Neural progenitor cell (in vitro differentiated cells): ENCODE data around the gene ZBTB3.

ENCODE experiments used
- EZH2 ChIP-seq: fragments of 200-600 bp; sonication (generic); IDR thresholded peaks from 2 replicates; pipeline ENCODE4 v1.6.1; 2017; ENCODE audit warnings: antibody characterized with exemption, mild to moderate bottlenecking, moderate library complexity
- EZH2phosphoT487 ChIP-seq: fragments of 200-600 bp; sonication (generic); IDR thresholded peaks from 2 replicates; pipeline ENCODE4 v1.6.1; 2017; ENCODE audit warnings: antibody characterized with exemption
- TF ChIP-seq, protein P1 (sequence below): fragments of 200-600 bp; sonication (generic); IDR thresholded peaks from 2 replicates; pipeline ENCODE4 v1.5.1; 2017; ENCODE audit warnings: antibody characterized with exemption, mild to moderate bottlenecking

DNA sequence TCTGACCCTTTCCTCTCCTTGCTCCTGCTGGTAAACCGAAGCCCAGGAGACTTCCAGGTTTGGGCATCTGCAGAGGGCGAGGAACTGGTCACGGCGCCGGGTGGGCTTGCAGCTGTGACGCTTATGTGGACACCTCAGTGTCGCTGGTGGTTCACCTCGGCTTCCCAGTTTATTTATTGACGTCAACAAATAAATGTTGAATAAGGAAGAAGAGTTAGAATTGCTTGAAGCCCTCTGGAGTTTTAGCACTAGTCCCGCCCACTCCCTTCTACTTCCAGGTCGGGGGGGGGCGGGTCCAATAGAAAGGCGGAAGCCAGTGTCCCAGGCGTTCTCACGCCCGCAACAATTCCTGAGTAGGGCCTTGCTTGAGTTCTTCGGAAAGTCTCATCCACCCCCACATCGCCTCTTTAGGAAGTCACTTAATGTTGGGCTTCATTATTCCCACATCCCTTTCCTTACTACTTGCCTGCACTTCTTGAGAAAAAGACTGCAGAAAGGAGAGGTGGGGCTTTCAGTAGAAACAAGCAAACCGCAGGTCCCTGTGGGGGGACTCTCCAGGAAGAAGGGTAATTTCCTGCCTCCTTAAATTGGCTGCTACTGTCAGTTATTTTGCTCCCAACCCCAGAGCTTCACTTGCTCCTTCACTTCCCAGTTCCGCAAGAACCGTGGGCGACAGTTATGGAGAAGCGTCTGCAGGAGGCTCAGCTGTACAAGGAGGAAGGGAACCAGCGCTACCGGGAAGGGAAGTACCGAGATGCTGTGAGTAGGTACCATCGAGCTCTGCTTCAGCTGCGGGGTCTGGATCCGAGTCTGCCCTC lies 25.6 kb downstream of the ZBTB3 start, which contains the start of gene TTC9C:
- TF ChIP-seq, protein P1, sequence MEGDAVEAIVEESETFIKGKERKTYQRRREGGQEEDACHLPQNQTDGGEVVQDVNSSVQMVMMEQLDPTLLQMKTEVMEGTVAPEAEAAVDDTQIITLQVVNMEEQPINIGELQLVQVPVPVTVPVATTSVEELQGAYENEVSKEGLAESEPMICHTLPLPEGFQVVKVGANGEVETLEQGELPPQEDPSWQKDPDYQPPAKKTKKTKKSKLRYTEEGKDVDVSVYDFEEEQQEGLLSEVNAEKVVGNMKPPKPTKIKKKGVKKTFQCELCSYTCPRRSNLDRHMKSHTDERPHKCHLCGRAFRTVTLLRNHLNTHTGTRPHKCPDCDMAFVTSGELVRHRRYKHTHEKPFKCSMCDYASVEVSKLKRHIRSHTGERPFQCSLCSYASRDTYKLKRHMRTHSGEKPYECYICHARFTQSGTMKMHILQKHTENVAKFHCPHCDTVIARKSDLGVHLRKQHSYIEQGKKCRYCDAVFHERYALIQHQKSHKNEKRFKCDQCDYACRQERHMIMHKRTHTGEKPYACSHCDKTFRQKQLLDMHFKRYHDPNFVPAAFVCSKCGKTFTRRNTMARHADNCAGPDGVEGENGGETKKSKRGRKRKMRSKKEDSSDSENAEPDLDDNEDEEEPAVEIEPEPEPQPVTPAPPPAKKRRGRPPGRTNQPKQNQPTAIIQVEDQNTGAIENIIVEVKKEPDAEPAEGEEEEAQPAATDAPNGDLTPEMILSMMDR: no peak
- TF ChIP-seq EZH2phosphoT487 (no peak), EZH2 (no peak)
